Osteoblast (primary cell): Measurements from ENCODE around the gene TTC21A. TPM values are rescaled to one million over a fixed set of nuclear protein-coding genes. Genes with fewer than 3 reads are reported as not detected.

Source experiments
- DNase-seq: peaks from one replicate; pipeline ENCODE4 v3.0.0; 2011; ENCODE audit warnings: low spot score, mixed read lengths; ENCODE audit not compliant: insufficient read length; ENCODE audit errors: missing footprints
- H2AFZ ChIP-seq: 2 replicates; pipeline ENCODE4 v1.6.0; 2011; ENCODE audit warnings: mild to moderate bottlenecking, low read length
- H3K27ac ChIP-seq: 2 replicates; pipeline ENCODE4 v1.5.1; 2011; ENCODE audit warnings: mild to moderate bottlenecking, low read depth, low read length, moderate library complexity
- H3K27me3 ChIP-seq: 2 replicates; pipeline ENCODE4 v1.6.0; 2012; ENCODE audit warnings: mild to moderate bottlenecking, control low read depth, inconsistent platforms, low read length, moderate library complexity; ENCODE audit not compliant: insufficient read depth
- H3K36me3 ChIP-seq: 2 replicates; pipeline ENCODE4 v1.5.1; 2011; ENCODE audit warnings: mild to moderate bottlenecking, low read length, control low read depth, moderate library complexity; ENCODE audit not compliant: insufficient read depth
- H3K4me1 ChIP-seq: 2 replicates; pipeline ENCODE4 v1.5.1; 2011; ENCODE audit warnings: mild to moderate bottlenecking, low read length, control low read depth, moderate library complexity; ENCODE audit not compliant: insufficient read depth
- H3K4me2 ChIP-seq: 2 replicates; pipeline ENCODE4 v1.6.0; 2011; ENCODE audit warnings: mild to moderate bottlenecking, low read length; ENCODE audit not compliant: insufficient read depth
- H3K4me3 ChIP-seq: fragments of 200-600 bp; sonication (generic); 3 replicates; pipeline ENCODE4 v1.5.1; 2012; ENCODE audit warnings: mild to moderate bottlenecking, low read length, inconsistent platforms; ENCODE audit not compliant: insufficient read depth
- H3K79me2 ChIP-seq: 2 replicates; pipeline ENCODE4 v1.6.0; 2012; ENCODE audit warnings: mild to moderate bottlenecking, low read length, control low read depth, inconsistent platforms; ENCODE audit not compliant: insufficient read depth
- H3K9me3 ChIP-seq: 2 replicates; pipeline ENCODE4 v1.5.1; 2011; ENCODE audit warnings: low read depth, low read length, control low read depth
- H4K20me1 ChIP-seq: 2 replicates; pipeline ENCODE4 v1.6.0; 2012; ENCODE audit warnings: mild to moderate bottlenecking, low read length, control low read depth; ENCODE audit not compliant: insufficient read depth
- total RNA-seq: library from RNA; depleted of rRNA; stranded (reverse); fragments of >200 nt; gene quantifications from 2 replicates; pipeline ENCODE4 v1.2.3, GENCODE V29; 2012
- TF ChIP-seq, protein P1 (sequence below): IDR thresholded peaks from 2 replicates; pipeline ENCODE4 v1.5.1; 2011; ENCODE audit warnings: mild to moderate bottlenecking, low read depth, low read length, moderate library complexity; ENCODE audit errors: extremely low read depth

The TTC21A gene
- total RNA-seq, 1 donor, result 6.9 TPM

DNA sequence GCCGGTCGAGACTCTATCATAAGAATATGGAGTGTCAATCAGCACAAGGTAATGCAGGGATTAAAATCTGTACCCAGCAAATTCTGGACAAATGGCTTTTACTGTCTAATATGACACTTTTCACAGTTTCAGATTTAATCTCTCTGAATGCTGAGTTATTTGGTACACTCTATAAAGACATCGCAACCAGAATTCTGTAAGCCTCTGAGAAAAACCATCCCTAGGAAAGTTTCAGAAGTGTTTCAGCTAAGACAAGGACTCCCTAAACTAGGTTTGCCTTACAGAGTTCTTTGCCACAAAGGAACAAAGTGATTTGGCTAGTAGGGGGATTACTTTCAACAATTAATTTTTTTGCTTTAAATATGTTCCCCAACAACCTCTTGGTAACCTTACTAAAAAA is 44.3 kb upstream of the TTC21A start:
- H3K36me3 ChIP-seq, result no peaks in the 10 kb centered on the region
- no peaks in the 10 kb centered on the region for H3K27me3 ChIP-seq
- peaks cover 14% of the 10 kb centered on the region for H3K4me1 ChIP-seq
- no peak for DNase-seq
- no peaks in the 10 kb centered on the region for H3K9me3 ChIP-seq
- TF ChIP-seq, protein P1, sequence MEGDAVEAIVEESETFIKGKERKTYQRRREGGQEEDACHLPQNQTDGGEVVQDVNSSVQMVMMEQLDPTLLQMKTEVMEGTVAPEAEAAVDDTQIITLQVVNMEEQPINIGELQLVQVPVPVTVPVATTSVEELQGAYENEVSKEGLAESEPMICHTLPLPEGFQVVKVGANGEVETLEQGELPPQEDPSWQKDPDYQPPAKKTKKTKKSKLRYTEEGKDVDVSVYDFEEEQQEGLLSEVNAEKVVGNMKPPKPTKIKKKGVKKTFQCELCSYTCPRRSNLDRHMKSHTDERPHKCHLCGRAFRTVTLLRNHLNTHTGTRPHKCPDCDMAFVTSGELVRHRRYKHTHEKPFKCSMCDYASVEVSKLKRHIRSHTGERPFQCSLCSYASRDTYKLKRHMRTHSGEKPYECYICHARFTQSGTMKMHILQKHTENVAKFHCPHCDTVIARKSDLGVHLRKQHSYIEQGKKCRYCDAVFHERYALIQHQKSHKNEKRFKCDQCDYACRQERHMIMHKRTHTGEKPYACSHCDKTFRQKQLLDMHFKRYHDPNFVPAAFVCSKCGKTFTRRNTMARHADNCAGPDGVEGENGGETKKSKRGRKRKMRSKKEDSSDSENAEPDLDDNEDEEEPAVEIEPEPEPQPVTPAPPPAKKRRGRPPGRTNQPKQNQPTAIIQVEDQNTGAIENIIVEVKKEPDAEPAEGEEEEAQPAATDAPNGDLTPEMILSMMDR, result no peak
- no peak overlapping the region for H3K27ac ChIP-seq
- H3K4me3 ChIP-seq, result no peak overlapping the region
- peaks cover 5% of the 10 kb centered on the region for H4K20me1 ChIP-seq
- H3K4me2 ChIP-seq, result no peak overlapping the region
- peaks cover 45% of the 10 kb centered on the region for H3K79me2 ChIP-seq
- no peak overlapping the region for H2AFZ ChIP-seq

DNA sequence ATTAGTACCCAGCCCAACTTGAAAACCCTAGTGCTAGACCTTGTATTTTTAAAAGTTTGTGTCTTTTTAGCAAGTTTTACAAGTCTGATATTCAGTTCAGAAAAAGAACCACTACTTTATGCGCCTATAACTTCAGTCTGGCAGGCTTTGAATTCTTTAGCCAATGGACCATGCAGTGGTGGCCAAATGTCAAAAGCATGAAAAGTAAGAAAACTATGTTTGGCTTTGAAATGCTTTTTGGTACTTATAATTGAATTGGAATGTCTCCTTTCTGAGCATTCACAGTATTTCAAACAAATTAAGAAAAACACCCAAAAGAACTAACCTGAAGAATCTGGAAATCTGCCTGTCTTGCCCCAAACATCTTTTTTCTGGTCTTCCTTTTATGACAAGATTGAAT is 42.8 kb upstream of the TTC21A start:
- Histone ChIP-seq H4K20me1 (peaks cover 5% of the 10 kb centered on the region), H3K27me3 (no peaks in the 10 kb centered on the region), H3K36me3 (peaks cover 3% of the 10 kb centered on the region), H3K4me3 (no peak overlapping the region), H3K4me1 (peaks cover 14% of the 10 kb centered on the region), H3K27ac (peak overlapping the region; percentile 68), H3K9me3 (no peaks in the 10 kb centered on the region), H3K4me2 (peak overlapping the region; percentile 57), H2AFZ (peak overlapping the region; percentile 19), H3K79me2 (peaks cover 31% of the 10 kb centered on the region)
- DNase-seq, result peak; percentile 37
- TF ChIP-seq, protein P1, result no peak

DNA sequence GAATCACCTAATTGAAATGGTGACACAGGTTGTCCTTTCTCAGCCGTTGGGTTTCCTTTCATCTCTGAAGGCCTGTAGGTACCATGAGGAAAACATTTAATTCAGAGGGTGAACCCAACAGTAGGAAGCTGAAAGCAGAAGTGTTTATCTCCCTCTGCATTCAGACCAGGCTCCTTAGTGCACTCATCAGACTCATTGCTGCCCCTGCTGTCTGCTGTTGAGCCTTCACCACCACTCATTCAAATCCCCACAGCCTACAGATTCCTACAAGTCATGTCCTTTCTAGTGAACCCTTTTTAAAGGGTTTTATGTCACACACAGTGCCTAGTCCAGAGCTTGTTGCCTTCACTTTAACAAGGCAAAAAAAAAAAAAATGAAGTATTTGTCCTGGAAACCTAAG is 42.3 kb upstream of the TTC21A start:
- Histone ChIP-seq H3K4me1 (peaks cover 14% of the 10 kb centered on the region), H3K4me2 (peak overlapping the region; percentile 57), H2AFZ (peak overlapping the region; percentile 19), H3K4me3 (no peak overlapping the region), H3K27me3 (no peaks in the 10 kb centered on the region), H4K20me1 (peaks cover 5% of the 10 kb centered on the region), H3K79me2 (peaks cover 30% of the 10 kb centered on the region), H3K27ac (peak overlapping the region; percentile 68), H3K9me3 (no peaks in the 10 kb centered on the region), H3K36me3 (peaks cover 3% of the 10 kb centered on the region)
- TF ChIP-seq, protein P1, result peak; percentile 55
- peak; percentile 81 for DNase-seq

DNA sequence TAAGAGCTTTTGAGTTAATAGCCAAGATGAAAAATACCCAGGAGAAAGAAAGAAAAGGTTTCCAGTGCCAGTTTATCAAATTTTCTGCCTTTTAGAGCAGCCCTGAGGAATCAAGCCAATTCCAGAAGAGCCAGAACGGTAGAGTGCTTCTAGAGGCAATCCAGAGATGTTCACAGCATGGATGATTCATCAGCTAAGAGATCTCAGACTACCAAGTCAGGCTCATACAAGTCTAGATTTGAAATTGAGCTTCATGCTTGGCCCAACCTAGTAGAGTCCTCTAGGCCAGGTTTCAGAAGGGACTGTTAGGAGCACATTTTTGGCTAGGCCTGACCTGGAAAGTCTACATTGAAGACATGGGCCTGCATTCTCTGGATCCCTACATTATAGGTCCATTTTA is 40.2 kb upstream of the TTC21A start:
- no peak for DNase-seq
- peaks cover 3% of the 10 kb centered on the region for H3K36me3 ChIP-seq
- H3K9me3 ChIP-seq, result no peaks in the 10 kb centered on the region

More for the DNA sequence above, 40.2 kb upstream of the TTC21A start:
- no peak overlapping the region for H3K27ac ChIP-seq
- H3K79me2 ChIP-seq, result peaks cover 22% of the 10 kb centered on the region
- H3K4me3 ChIP-seq, result no peak overlapping the region
- H3K27me3 ChIP-seq, result no peaks in the 10 kb centered on the region
- H4K20me1 ChIP-seq, result no peaks in the 10 kb centered on the region
- no peak overlapping the region for H3K4me2 ChIP-seq
- no peak overlapping the region for H2AFZ ChIP-seq
- TF ChIP-seq, protein P1, result no peak
- H3K4me1 ChIP-seq, result peaks cover 14% of the 10 kb centered on the region
